K562 (cell line): ENCODE measurements around the gene KCTD11. TPM values are rescaled to one million over a fixed set of nuclear protein-coding genes. Genes with fewer than 3 reads are reported as not detected.

Experiments used
- ATAC-seq: fragments of 200-7000 bp; cut with Tn5 transposase; 3 replicates; pipeline ENCODE4 v1.9.1; 2020; ENCODE audit warnings: moderate library complexity
- BruUV-seq: library from RNA; stranded (reverse); fragments of 400-500 nt; replicated peaks from 2 replicates; lab custom pipeline; 2021; lab: Mats Ljungman, UMichigan
- CTCF ChIA-PET: fragments of 300-600 bp; formaldehyde crosslinking; extraction: SDS; loops from one replicate; lab custom pipeline; 2021; ENCODE audit warnings: low intra/inter-chr PET ratio; lab: Yijun Ruan, JAX
- POLR2A ChIA-PET: fragments of 300-600, 350-650 bp; sonication (Branson Sonifier 250); formaldehyde crosslinking; extraction: SDS; loops from one replicate; lab custom pipeline; 2021; ENCODE audit warnings: antibody characterized with exemption, inconsistent platforms; lab: Yijun Ruan, JAX
- DNase-seq, 4 experiments: peaks; one replicate each; pipeline versions ENCODE4 v3.0.0 to v3.0.0-alpha.2; 2011 to 2018; ENCODE audit warnings: low spot score in 3 of 4, mixed read lengths in 3 of 4; ENCODE audit errors: extremely low read depth in 1 of 4
- FAIRE-seq: peaks from 2 replicates; lab custom pipeline; 2011; peaks lifted over from hg19 to GRCh38; lab: Jason Lieb, UNC
- H2AFZ ChIP-seq: 2 replicates; pipeline ENCODE4 v1.6.0; 2011; ENCODE audit warnings: low read depth, low read length, control low read depth, inconsistent platforms
- H3K27ac ChIP-seq: fragments of 200-600 bp; 3 replicates; pipeline ENCODE4 v1.8.0; 2011; ENCODE audit warnings: low read depth, mild to moderate bottlenecking, control low read depth, inconsistent platforms, low read length, moderate library complexity, mixed read lengths; ENCODE audit errors: extremely low read depth
- H3K27me3 ChIP-seq, 2 experiments: fragments of 300-600 bp in 1 of 2; 2 replicates in 1 of 2; 3 replicates in 1 of 2; pipeline versions ENCODE4 v1.6.0 to v1.8.0; 2011; ENCODE audit warnings: inconsistent platforms in 2 of 2, low read length in 2 of 2, mild to moderate bottlenecking in 1 of 2, mixed read lengths in 1 of 2, moderate library complexity in 1 of 2; ENCODE audit not compliant: control insufficient read depth in 2 of 2, insufficient read depth in 2 of 2
- H3K36me3 ChIP-seq: fragments of 300-600 bp; 3 replicates; pipeline ENCODE4 v1.8.0; 2011; ENCODE audit warnings: mild to moderate bottlenecking, low read length, inconsistent platforms; ENCODE audit not compliant: control insufficient read depth, insufficient read depth
- H3K4me1 ChIP-seq, 2 experiments: fragments of 200-600 bp in 1 of 2; replicated peaks in 1 of 2; 2 replicates in 1 of 2; 3 replicates in 1 of 2; pipeline versions ENCODE4 v1.5.1 to v1.8.0; 2011; ENCODE audit warnings: inconsistent platforms in 2 of 2, low read length in 2 of 2, mild to moderate bottlenecking in 1 of 2, mixed read lengths in 1 of 2, moderate library complexity in 1 of 2; ENCODE audit not compliant: control insufficient read depth in 2 of 2, insufficient read depth in 2 of 2
- H3K4me2 ChIP-seq: 2 replicates; pipeline ENCODE4 v1.6.1; 2011; ENCODE audit warnings: low read length, control low read depth, inconsistent platforms, mixed read lengths; ENCODE audit not compliant: insufficient read depth
- H3K4me3 ChIP-seq: fragments of 200-600 bp; sonication (generic), shearing (Covaris generic); 2 replicates; pipeline ENCODE4 v1.5.1; 2016; ENCODE audit warnings: control low read depth, inconsistent platforms
- H3K79me2 ChIP-seq: fragments of 200-600 bp; 3 replicates; pipeline ENCODE4 v1.8.0; 2011; ENCODE audit warnings: low read length, inconsistent platforms; ENCODE audit not compliant: control insufficient read depth, insufficient read depth
- H3K9ac ChIP-seq, 2 experiments: 2 replicates each; pipeline versions ENCODE4 v1.6.0 to v1.6.1; 2011; ENCODE audit warnings: low read depth in 2 of 2, low read length in 2 of 2, control low read depth in 1 of 2, inconsistent platforms in 1 of 2, mild to moderate bottlenecking in 1 of 2, mixed read lengths in 1 of 2; ENCODE audit not compliant: insufficient read depth in 1 of 2
- H3K9me1 ChIP-seq: one replicate; pipeline ENCODE4 v1.6.0; 2011; ENCODE audit warnings: inconsistent platforms, mild to moderate bottlenecking, low read length, moderate library complexity; ENCODE audit not compliant: control insufficient read depth, insufficient read depth
- H3K9me3 ChIP-seq: replicated peaks from 2 replicates; pipeline ENCODE4 v1.5.1; 2011; ENCODE audit warnings: low read depth, low read length, inconsistent platforms; ENCODE audit not compliant: control insufficient read depth, insufficient read depth
- H4K20me1 ChIP-seq: replicated peaks from 2 replicates; pipeline ENCODE4 v1.6.1; 2011; ENCODE audit warnings: low read length, inconsistent platforms, mixed read lengths; ENCODE audit not compliant: control insufficient read depth, insufficient read depth
- BACH1 ChIP-seq: fragments of 200-800 bp; sonication (Bioruptor generic); IDR thresholded peaks from 2 replicates; pipeline ENCODE4 v1.6.1; 2016; ENCODE audit warnings: missing genetic modification characterization, missing compliant biosample characterization
- CCAR2 ChIP-seq: fragments of 200-400 bp; formaldehyde crosslinking; IDR thresholded peaks from 2 replicates; pipeline ENCODE4 v1.6.1; 2017; ENCODE audit warnings: mild to moderate bottlenecking, low read depth, low read length
- FOXA3 ChIP-seq, 2 experiments: fragments of 450-650 bp in 1 of 2; sonication (generic) in 1 of 2; formaldehyde crosslinking; IDR thresholded peaks in 1 of 2; conservative IDR thresholded peaks in 1 of 2; 2 replicates each; pipeline versions ENCODE4 v1.4.0 to v1.8.0; 2020 to 2022; ENCODE audit warnings: mild to moderate bottlenecking in 2 of 2, missing genetic modification reagents in 1 of 2
- FUS ChIP-seq: fragments of 200-400 bp; formaldehyde crosslinking; optimal IDR thresholded peaks from 2 replicates; pipeline ENCODE3; 2017; ENCODE audit warnings: low read depth, low read length
- LEF1 ChIP-seq: fragments of 450-650 bp; IDR thresholded peaks from 2 replicates; pipeline ENCODE4 v1.6.1; 2016; ENCODE audit warnings: mild to moderate bottlenecking
- PCBP1 ChIP-seq: fragments of 200-400 bp; formaldehyde crosslinking; IDR thresholded peaks from 2 replicates; pipeline ENCODE4 v1.6.1; 2018; ENCODE audit warnings: mild to moderate bottlenecking, low read depth, low read length; ENCODE audit not compliant: poor library complexity, severe bottlenecking
- RAD21 ChIP-seq, 2 experiments: fragments of 250-450 bp in 1 of 2; fragments of 450-650 bp in 1 of 2; sonication (Bioruptor Pico) in 1 of 2; formaldehyde crosslinking in 1 of 2; IDR thresholded peaks in 1 of 2; conservative IDR thresholded peaks in 1 of 2; 2 replicates each; pipeline versions ENCODE4 v1.4.0 to v1.8.0; 2020 to 2022; ENCODE audit warnings: mild to moderate bottlenecking in 2 of 2, moderate library complexity in 1 of 2
- SRSF3 ChIP-seq: fragments of 200-400 bp; formaldehyde crosslinking; IDR thresholded peaks from 2 replicates; pipeline ENCODE4 v1.6.1; 2016; ENCODE audit warnings: mild to moderate bottlenecking, low read length, moderate library complexity; ENCODE audit not compliant: insufficient read depth
- ZNF444 ChIP-seq: fragments of 250-450 bp; sonication (Bioruptor Pico); IDR thresholded peaks from 2 replicates; pipeline ENCODE4 v1.4.0; 2020; ENCODE audit warnings: mild to moderate bottlenecking, moderate library complexity
- WGBS: fragments of 100-300 bp; shearing (Covaris generic); methylation state at CpG from one replicate; pipeline ENCODE4 v1.1.6; 2016; ENCODE audit warnings: low coverage, mixed read lengths; ENCODE audit not compliant: insufficient coverage; ENCODE audit errors: missing lambda C conversion rate; 5-methylcytosine and 5-hydroxymethylcytosine counted together
- in situ Hi-C: fragments of 300-500 bp; cut with MboI; formaldehyde crosslinking; loops from 4 replicates; pipeline ENCODE4 v1.15.0; 2018; ENCODE audit warnings: inconsistent platforms, mixed read lengths
- intact Hi-C: fragments of 100-400 bp; cut with micrococcal nuclease; formaldehyde crosslinking; loops from 2 replicates; pipeline ENCODE4 v1.14.2; 2022
- polyA plus RNA-seq, 8 experiments: library from polyadenylated mRNA; depleted of rRNA in 4 of 8; stranded (reverse) in 5 of 8; unstranded in 3 of 8; fragments of >200 nt; fragmentation: Nextera tagmentation in 2 of 8; fragmentation: Illumina TruSeq in 1 of 8; extraction: Ambion mirVana in 2 of 8; extraction: Trizol in 1 of 8; gene quantifications; 2 replicates each; pipeline versions ENCODE4 v1.2.1 to v1.2.3, GENCODE V29; 2011 to 2014; ENCODE audit warnings: inconsistent platforms in 1 of 8, missing spikeins in 1 of 8
- total RNA-seq, 7 experiments: library from RNA; depleted of rRNA in 6 of 7; stranded (reverse); fragments of >200 nt in 6 of 7; fragmentation: Illumina TruSeq in 2 of 7; extraction: Trizol in 2 of 7; gene quantifications; 2 replicates each; pipeline versions ENCODE4 v1.2.1 to v1.2.3, GENCODE V29; 2011 to 2021; ENCODE audit warnings: low replicate concordance in 1 of 7
- TF ChIP-seq, protein P1 (sequence below): sonication (generic); formaldehyde crosslinking; IDR thresholded peaks from 2 replicates; pipeline ENCODE4 v1.8.0; 2022; ENCODE audit warnings: mild to moderate bottlenecking, missing genetic modification reagents

KCTD11 gene
- total and polyA plus RNA-seq, 9 of the 15 experiments (the other 6 are each of a cell fraction or from before 2014, with no cell fraction given) = 0.01 to 3.2 (median 2.5) TPM; not detected in 1

DNA sequence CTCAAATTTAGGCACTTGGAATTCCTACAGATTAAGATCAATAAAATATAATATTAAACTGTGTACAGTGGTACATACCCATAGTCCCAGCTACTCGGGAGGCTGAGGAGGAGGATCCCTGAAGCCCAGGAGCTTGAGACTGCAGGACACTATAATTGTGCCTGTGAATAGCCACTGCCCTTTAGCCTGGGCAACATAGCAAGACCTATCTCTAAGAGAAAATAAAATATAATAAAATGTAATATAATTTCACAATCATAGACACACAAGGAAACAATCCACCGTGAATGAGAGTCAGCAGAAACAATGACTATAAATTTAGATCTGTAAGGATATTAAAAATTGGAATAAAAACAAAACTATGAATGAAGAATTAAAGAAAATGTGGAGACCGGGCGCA, 18.9 kb downstream of the KCTD11 start:
- H3K4me3 ChIP-seq = no peak overlapping the region
- ChIA-PET CTCF (no interaction called here), POLR2A (interaction anchor here (0.7 kb wide), 1 partner anchor 13 kb away, joined by 3 read pairs; no protein-coding TSS in a partner anchor)
- DNase-seq (no peak), FAIRE-seq (no peak), ATAC-seq (no peak)
- no peak overlapping the region for H3K27ac ChIP-seq
- no peaks in the 10 kb centered on the region for H3K79me2 ChIP-seq
- no peak overlapping the region for H3K9ac ChIP-seq
- H3K9me3 ChIP-seq = no peaks in the 10 kb centered on the region
- WGBS = 11% methylated on average over 4 of the region's 4 CpGs
- no peaks in the 10 kb centered on the region for H3K36me3 ChIP-seq
- no peaks in the 10 kb centered on the region for H3K9me1 ChIP-seq
- H3K27me3 ChIP-seq = peaks cover 3 to 4% of the 10 kb centered on the region in 2 experiments; a peak in 1 of 5 replicates
- intact Hi-C loops = no loop called here
- no peaks in the 10 kb centered on the region; a peak in 1 of 5 replicates for H3K4me1 ChIP-seq
- no peaks in the 10 kb centered on the region for H4K20me1 ChIP-seq
- no peak overlapping the region for H3K4me2 ChIP-seq
- no peak for TF ChIP-seq FUS
- no peak for TF ChIP-seq CCAR2
- TF ChIP-seq LEF1 = no peak
- in situ Hi-C loops = no loop called here
- no peak overlapping the region for H2AFZ ChIP-seq
- no TSS peak for BruUV-seq

GRCh38 chr17:7374353-7374752, 22.4 kb downstream of the KCTD11 start:
- Histone ChIP-seq H3K27me3 (peaks cover 3 to 4% of the 10 kb centered on the region in 2 experiments; a peak in 1 of 5 replicates), H4K20me1 (no peaks in the 10 kb centered on the region), H3K9me3 (no peaks in the 10 kb centered on the region), H3K9me1 (no peaks in the 10 kb centered on the region), H3K4me3 (no peak overlapping the region), H3K4me2 (no peak overlapping the region), H3K4me1 (no peaks in the 10 kb centered on the region; a peak in 1 of 5 replicates), H3K9ac (no peak overlapping the region), H3K27ac (no peak overlapping the region), H3K36me3 (no peaks in the 10 kb centered on the region), H2AFZ (no peak overlapping the region), H3K79me2 (no peaks in the 10 kb centered on the region)
- in situ Hi-C loops = no loop called here
- POLR2A ChIA-PET = interaction anchor here (1.8 kb wide), 1 partner anchor 111 kb away, joined by 4 read pairs; no protein-coding TSS in a partner anchor
- ATAC-seq (peak; percentile 33; the same call in 2 of the 3 replicates), DNase-seq (no peak), FAIRE-seq (no peak)
- no TSS peak for BruUV-seq
- WGBS = 0% methylated on average over 2 of the region's 2 CpGs
- CTCF ChIA-PET = no interaction called here
- intact Hi-C loops = no loop called here
- TF ChIP-seq BACH1 (tag) (no peak), RAD21 (CRISPR knock-in tag; conservative IDR thresholded peaks at IDR 0.05 in 1 of 2, IDR thresholded peaks at IDR 0.05 in 1 of 2) (no peak), SRSF3 (no peak), ZNF444 (CRISPR knock-in tag) (no peak), PCBP1 (no peak), FOXA3 (CRISPR knock-in tag; conservative IDR thresholded peaks at IDR 0.05 in 1 of 2, IDR thresholded peaks at IDR 0.05 in 1 of 2) (peak; percentile 74 to 87; a peak in 3 of 4 replicates)
- TF ChIP-seq, protein P1, sequence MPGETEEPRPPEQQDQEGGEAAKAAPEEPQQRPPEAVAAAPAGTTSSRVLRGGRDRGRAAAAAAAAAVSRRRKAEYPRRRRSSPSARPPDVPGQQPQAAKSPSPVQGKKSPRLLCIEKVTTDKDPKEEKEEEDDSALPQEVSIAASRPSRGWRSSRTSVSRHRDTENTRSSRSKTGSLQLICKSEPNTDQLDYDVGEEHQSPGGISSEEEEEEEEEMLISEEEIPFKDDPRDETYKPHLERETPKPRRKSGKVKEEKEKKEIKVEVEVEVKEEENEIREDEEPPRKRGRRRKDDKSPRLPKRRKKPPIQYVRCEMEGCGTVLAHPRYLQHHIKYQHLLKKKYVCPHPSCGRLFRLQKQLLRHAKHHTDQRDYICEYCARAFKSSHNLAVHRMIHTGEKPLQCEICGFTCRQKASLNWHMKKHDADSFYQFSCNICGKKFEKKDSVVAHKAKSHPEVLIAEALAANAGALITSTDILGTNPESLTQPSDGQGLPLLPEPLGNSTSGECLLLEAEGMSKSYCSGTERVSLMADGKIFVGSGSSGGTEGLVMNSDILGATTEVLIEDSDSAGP (CRISPR knock-in tag) = no peak
